OCI-LY3 (cell line): Measurements from ENCODE around the gene ITM2C.

Experiments
- H2AFZ ChIP-seq: fragments of 200-600, 300-600 bp; shearing (Covaris generic); 2 replicates; pipeline ENCODE4 v1.6.0; 2014; ENCODE audit warnings: antibody characterized with exemption, low read depth, low read length
- H3K27ac ChIP-seq: fragments of 200-600, 300-600 bp; sonication (generic); 2 replicates; pipeline ENCODE4 v1.5.1; 2014; ENCODE audit warnings: mild to moderate bottlenecking, low read length, moderate library complexity, mixed read lengths
- H3K27me3 ChIP-seq: fragments of 200-600, 300-600 bp; sonication (generic); 2 replicates; pipeline ENCODE4 v1.6.1; 2014; ENCODE audit warnings: low read depth, low read length, mixed read lengths
- H3K36me3 ChIP-seq: fragments of 200-600, 300-600 bp; sonication (generic); replicated peaks from 2 replicates; pipeline ENCODE3; 2014; ENCODE audit warnings: low read depth, low read length, mixed read lengths
- H3K4me1 ChIP-seq: fragments of 300-600, 200-600 bp; sonication (generic); 2 replicates; pipeline ENCODE4 v1.6.1; 2014; ENCODE audit warnings: low read length, mixed read lengths
- H3K4me2 ChIP-seq: fragments of 200-600, 300-600 bp; sonication (generic); 2 replicates; pipeline ENCODE4 v1.6.1; 2014; ENCODE audit warnings: low read length, mixed read lengths
- H3K4me3 ChIP-seq: fragments of 300-600, 200-600 bp; sonication (generic); 2 replicates; pipeline ENCODE4 v1.5.1; 2014; ENCODE audit warnings: antibody characterized with exemption, mild to moderate bottlenecking, low read length, moderate library complexity
- H3K79me2 ChIP-seq: fragments of 300-600, 200-600 bp; shearing (Covaris generic); 2 replicates; pipeline ENCODE4 v1.6.1; 2014; ENCODE audit warnings: mild to moderate bottlenecking, low read length, mixed read lengths
- H3K9ac ChIP-seq: fragments of 300-600, 200-600 bp; shearing (Covaris generic); 2 replicates; pipeline ENCODE4 v1.6.0; 2014; ENCODE audit warnings: mild to moderate bottlenecking, low read length, moderate library complexity
- H3K9me3 ChIP-seq: fragments of 200-600, 300-600 bp; shearing (Covaris generic); 2 replicates; pipeline ENCODE4 v1.6.1; 2014; ENCODE audit warnings: low read length, mixed read lengths; ENCODE audit not compliant: insufficient read depth
- H4K20me1 ChIP-seq: fragments of 200-600, 300-600 bp; sonication (generic); 2 replicates; pipeline ENCODE4 v1.6.1; 2016; ENCODE audit warnings: low read length, mixed read lengths; ENCODE audit not compliant: insufficient read depth
- CTCF ChIP-seq: fragments of 200-600, 300-600 bp; sonication (generic); IDR thresholded peaks from 2 replicates; pipeline ENCODE4 v1.5.1; 2014; ENCODE audit warnings: antibody characterized with exemption, low read length, low read depth
- EZH2phosphoT487 ChIP-seq: fragments of 200-600 bp; shearing (Covaris generic); IDR thresholded peaks from 2 replicates; pipeline ENCODE4 v1.6.1; 2018; ENCODE audit warnings: antibody characterized with exemption, mixed run types, low read depth

The ITM2C gene

GRCh38 chr2:230868947-230869913 is 4.5 kb downstream of the ITM2C start:
- Histone ChIP-seq H3K36me3 (peaks cover 44% of the 10 kb centered on the region), H3K27me3 (no peaks in the 10 kb centered on the region), H4K20me1 (peaks cover 12% of the 10 kb centered on the region; the same call in 1 of the 2 replicates), H2AFZ (no peak overlapping the region), H3K4me1 (peaks cover 80% of the 10 kb centered on the region), H3K27ac (peak overlapping the region; percentile 99), H3K4me2 (peak overlapping the region; percentile 96), H3K9ac (peak overlapping the region; percentile 100), H3K4me3 (peak overlapping the region; percentile 100), H3K9me3 (no peaks in the 10 kb centered on the region), H3K79me2 (peaks cover 91% of the 10 kb centered on the region)
- TF ChIP-seq EZH2phosphoT487 (no peak), CTCF (no peak)

GRCh38 chr2:230869914-230870543 is 5.3 kb downstream of the ITM2C start:
- Histone ChIP-seq H2AFZ (no peak overlapping the region), H3K4me2 (peak overlapping the region; percentile 96), H3K4me1 (peaks cover 86% of the 10 kb centered on the region)

GRCh38 chr2:230870544-230871360 is 6.0 kb downstream of the ITM2C start:
- Histone ChIP-seq H3K4me3 (peak overlapping the region; percentile 100), H3K27me3 (no peaks in the 10 kb centered on the region), H3K27ac (peak overlapping the region; percentile 99), H3K9ac (peak overlapping the region; percentile 100), H3K9me3 (no peaks in the 10 kb centered on the region), H3K4me2 (peak overlapping the region; percentile 96), H2AFZ (no peak overlapping the region), H3K79me2 (peaks cover 91% of the 10 kb centered on the region), H4K20me1 (peaks cover 12% of the 10 kb centered on the region; the same call in 1 of the 2 replicates), H3K36me3 (peaks cover 52% of the 10 kb centered on the region), H3K4me1 (peaks cover 94% of the 10 kb centered on the region)
- no peak for TF ChIP-seq CTCF
- no peak for TF ChIP-seq EZH2phosphoT487

More at GRCh38 chr2:230869914-230870543, 5.3 kb downstream of the ITM2C start:
- Histone ChIP-seq H3K36me3 (peaks cover 51% of the 10 kb centered on the region), H3K79me2 (peaks cover 91% of the 10 kb centered on the region), H3K4me3 (peak overlapping the region; percentile 100), H3K9me3 (no peaks in the 10 kb centered on the region), H3K27ac (peak overlapping the region; percentile 99), H4K20me1 (peaks cover 12% of the 10 kb centered on the region; the same call in 1 of the 2 replicates), H3K27me3 (no peaks in the 10 kb centered on the region), H3K9ac (peak overlapping the region; percentile 100)
- no peak for TF ChIP-seq CTCF
- TF ChIP-seq EZH2phosphoT487: no peak
